Suprapubic skin (tissue), 4 donors: Measurements from ENCODE around the gene LRRC42.

Experiments
- CTCF ChIP-seq, 2 donors: fragments of 200-600 bp in 1 of 2; fragments of 450-650 bp in 1 of 2; sonication (generic) in 1 of 2; IDR thresholded peaks; one replicate each; pipeline ENCODE4 v1.5.1; 2016 to 2019; ENCODE audit warnings: antibody characterized with exemption in 2 of 2, mild to moderate bottlenecking in 1 of 2, moderate library complexity in 1 of 2
- EP300 ChIP-seq: sonication (generic); formaldehyde crosslinking; IDR thresholded peaks from one replicate; pipeline ENCODE4 v1.6.1; 2017; ENCODE audit warnings: antibody characterized with exemption
- POLR2A ChIP-seq, 2 donors: fragments of 450-650 bp; IDR thresholded peaks; one replicate each; pipeline ENCODE4 v1.6.1; 2017; ENCODE audit warnings: antibody characterized with exemption in 2 of 2, mild to moderate bottlenecking in 2 of 2, moderate library complexity in 2 of 2
- POLR2AphosphoS5 ChIP-seq, 3 donors: sonication (generic); formaldehyde crosslinking; IDR thresholded peaks; one replicate each; pipeline ENCODE4 v1.6.1; 2017; ENCODE audit warnings: antibody characterized with exemption in 3 of 3

DNA sequence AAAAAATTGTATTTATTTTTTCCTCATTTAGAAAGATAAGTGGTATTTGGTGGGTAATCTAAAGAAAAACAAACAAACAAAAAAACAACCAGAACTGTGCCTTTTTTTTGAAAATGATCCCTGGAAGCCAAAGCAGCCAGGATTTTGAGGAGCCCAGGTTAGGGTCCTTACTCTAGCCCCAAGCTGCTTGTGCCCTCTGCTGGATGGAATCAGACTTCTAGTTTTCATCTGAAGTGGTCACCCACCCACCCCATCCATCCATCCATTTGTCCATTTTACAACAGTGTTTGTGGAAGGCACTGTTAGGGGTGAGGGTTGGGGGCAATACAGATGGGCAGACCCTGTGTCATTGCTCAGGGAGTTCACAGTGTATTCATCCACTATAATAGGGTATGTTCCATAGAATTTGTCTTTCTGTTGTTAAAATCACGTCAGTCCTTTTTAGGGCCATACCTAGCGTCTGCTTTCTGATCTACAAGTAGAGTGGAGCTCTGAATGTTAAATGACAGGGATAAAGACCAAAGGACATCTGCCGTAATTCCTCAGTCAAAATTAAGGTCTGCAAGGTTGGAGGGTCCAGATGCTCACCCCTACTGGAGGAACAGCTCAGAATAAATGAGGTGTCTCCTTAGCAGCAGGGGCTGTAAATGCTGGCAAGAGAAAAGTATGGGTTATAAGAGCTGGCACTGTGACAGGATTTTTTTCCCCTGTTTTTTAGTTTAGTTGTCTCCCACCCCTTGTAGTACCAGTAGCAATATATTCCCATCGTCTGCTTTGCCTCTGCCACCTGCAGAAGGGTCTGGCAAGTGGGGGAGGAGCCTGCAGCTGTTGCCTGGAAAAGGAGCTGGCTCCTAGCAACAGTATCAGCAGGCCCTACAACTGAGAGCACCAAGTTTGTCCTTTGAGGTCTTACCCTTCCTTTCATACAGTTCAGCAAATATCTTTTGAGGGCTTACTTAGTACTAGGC lies 3.2 kb downstream of the LRRC42 start:
- TF ChIP-seq CTCF (IDR thresholded peaks at IDR 0.05) (no peak), POLR2AphosphoS5 (IDR thresholded peaks at IDR 0.05) (no peak), EP300 (no peak), POLR2A (IDR thresholded peaks at IDR 0.05) (no peak)
